Activated naive CD4-positive, alpha-beta T cell treated with anti-CD3 and anti-CD28 coated beads, Interleukin-2, amount 50 U/mL, for 72 hours (primary cell): ENCODE data around the gene CIBAR2. TPM values are rescaled to one million over a fixed set of nuclear protein-coding genes. Genes with fewer than 3 reads are reported as not detected.

Experiments used
- ATAC-seq, 2 donors: fragments of 150-1000 bp; cut with Tn5 transposase; 2 replicates each; pipeline ENCODE4 v1.10.0; 2021; ENCODE audit warnings: mild to moderate bottlenecking in 2 of 2, moderate library complexity in 2 of 2
- DNase-seq, 2 donors: peaks; one replicate each; pipeline ENCODE4 v3.0.0; 2021 to 2022; ENCODE audit warnings: low spot score in 2 of 2
- H3K27ac Mint-ChIP-seq, 2 donors: one replicate each; pipeline ENCODE4 v1.8.0; 2022; ENCODE audit warnings: mild to moderate bottlenecking in 2 of 2, mixed read lengths in 2 of 2
- H3K36me3 Mint-ChIP-seq, 2 donors: one replicate each; pipeline ENCODE4 v1.8.0; 2022; ENCODE audit warnings: mixed read lengths in 2 of 2
- H3K9me3 Mint-ChIP-seq, 2 donors: one replicate each; pipeline ENCODE4 v1.8.0; 2022; ENCODE audit warnings: mixed read lengths in 2 of 2
- total RNA-seq, 2 donors: library from RNA; stranded (reverse); gene quantifications; one replicate each; pipeline ENCODE4 v1.2.3, GENCODE V29; 2022

Gene CIBAR2
- total RNA-seq, 2 donors from 2014 or later, result not detected

GRCh38 chr16:85051067-85051581, 61.1 kb downstream of the CIBAR2 start:
- Mint-ChIP-seq H3K36me3 (no peaks in the 10 kb centered on the region), H3K27ac (no peak overlapping the region), H3K9me3 (no peaks in the 10 kb centered on the region)
- DNase-seq (no peak), ATAC-seq (no peak)

- no peak for ATAC-seq
- no peaks in the 10 kb centered on the region for H3K36me3 Mint-ChIP-seq
- H3K27ac Mint-ChIP-seq, result no peak overlapping the region
- no peaks in the 10 kb centered on the region for H3K9me3 Mint-ChIP-seq
- no peak for DNase-seq
Observed at GRCh38 chr16:85049706-85050305, 62.5 kb downstream of the CIBAR2 start.

- no peak overlapping the region for H3K27ac Mint-ChIP-seq
- no peak for ATAC-seq
Observed at GRCh38 chr16:85048921-85049562, 63.2 kb downstream of the CIBAR2 start.

More at GRCh38 chr16:85048921-85049562, 63.2 kb downstream of the CIBAR2 start:
- Mint-ChIP-seq H3K36me3 (no peaks in the 10 kb centered on the region), H3K9me3 (no peaks in the 10 kb centered on the region)
- DNase-seq, result no peak

Other genes with a start within 250 kb of the CIBAR2 start
- 10 to 100 TPM; 24.2 to 24.9 TPM for gene ZDHHC7, start 100.9 kb downstream of the CIBAR2 start, total RNA-seq
- 10 to 100 TPM in 1 of 2 donors, 1 to 10 TPM in 1; 5.5 to 15.0 TPM for gene KIAA0513, start 84.7 kb downstream of the CIBAR2 start, total RNA-seq